Measurements from ENCODE around the gene BCKDK.

BCKDK gene

DNA sequence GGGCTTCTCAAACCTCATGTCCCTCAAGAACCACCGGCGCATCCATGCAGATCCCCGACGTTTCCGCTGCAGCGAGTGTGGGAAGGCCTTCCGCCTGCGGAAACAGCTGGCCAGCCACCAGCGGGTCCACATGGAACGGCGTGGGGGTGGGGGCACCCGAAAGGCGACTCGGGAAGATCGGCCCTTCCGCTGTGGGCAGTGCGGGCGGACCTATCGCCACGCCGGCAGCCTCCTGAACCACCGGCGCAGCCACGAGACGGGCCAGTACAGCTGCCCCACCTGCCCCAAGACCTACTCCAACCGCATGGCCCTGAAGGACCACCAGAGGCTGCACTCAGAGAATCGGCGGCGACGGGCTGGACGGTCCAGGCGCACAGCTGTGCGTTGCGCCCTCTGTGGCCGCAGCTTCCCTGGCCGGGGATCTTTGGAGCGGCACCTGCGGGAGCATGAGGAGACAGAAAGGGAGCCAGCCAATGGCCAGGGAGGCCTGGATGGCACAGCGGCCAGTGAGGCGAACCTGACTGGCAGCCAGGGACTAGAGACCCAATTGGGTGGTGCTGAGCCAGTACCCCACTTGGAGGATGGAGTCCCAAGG is 28.1 kb upstream of the BCKDK start:
- DNase-seq (ENCODE audit: low read depth in 2 of 2) = no peak

DNA sequence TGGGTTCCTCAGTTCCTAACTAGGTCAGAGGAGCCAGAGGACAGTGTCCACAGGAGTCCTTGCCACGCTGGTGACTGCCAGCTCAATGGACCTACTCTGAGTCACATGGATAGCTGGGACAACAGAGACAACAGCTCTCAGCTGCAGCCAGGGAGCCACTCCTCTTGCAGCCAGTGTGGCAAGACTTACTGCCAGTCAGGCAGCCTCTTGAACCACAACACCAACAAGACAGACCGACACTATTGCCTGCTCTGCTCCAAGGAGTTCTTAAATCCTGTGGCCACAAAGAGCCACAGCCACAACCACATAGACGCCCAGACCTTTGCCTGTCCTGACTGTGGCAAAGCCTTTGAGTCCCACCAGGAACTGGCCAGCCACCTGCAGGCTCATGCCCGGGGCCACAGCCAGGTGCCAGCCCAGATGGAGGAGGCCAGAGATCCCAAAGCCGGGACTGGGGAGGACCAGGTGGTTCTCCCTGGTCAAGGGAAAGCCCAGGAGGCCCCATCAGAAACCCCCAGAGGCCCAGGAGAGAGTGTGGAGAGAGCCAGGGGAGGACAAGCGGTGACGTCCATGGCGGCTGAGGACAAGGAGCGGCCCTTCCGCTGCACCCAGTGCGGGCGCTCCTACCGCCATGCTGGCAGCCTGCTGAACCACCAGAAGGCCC is 27.3 kb upstream of the BCKDK start:
- DNase-seq (ENCODE audit: low read depth in 2 of 2) = no peak

DNA sequence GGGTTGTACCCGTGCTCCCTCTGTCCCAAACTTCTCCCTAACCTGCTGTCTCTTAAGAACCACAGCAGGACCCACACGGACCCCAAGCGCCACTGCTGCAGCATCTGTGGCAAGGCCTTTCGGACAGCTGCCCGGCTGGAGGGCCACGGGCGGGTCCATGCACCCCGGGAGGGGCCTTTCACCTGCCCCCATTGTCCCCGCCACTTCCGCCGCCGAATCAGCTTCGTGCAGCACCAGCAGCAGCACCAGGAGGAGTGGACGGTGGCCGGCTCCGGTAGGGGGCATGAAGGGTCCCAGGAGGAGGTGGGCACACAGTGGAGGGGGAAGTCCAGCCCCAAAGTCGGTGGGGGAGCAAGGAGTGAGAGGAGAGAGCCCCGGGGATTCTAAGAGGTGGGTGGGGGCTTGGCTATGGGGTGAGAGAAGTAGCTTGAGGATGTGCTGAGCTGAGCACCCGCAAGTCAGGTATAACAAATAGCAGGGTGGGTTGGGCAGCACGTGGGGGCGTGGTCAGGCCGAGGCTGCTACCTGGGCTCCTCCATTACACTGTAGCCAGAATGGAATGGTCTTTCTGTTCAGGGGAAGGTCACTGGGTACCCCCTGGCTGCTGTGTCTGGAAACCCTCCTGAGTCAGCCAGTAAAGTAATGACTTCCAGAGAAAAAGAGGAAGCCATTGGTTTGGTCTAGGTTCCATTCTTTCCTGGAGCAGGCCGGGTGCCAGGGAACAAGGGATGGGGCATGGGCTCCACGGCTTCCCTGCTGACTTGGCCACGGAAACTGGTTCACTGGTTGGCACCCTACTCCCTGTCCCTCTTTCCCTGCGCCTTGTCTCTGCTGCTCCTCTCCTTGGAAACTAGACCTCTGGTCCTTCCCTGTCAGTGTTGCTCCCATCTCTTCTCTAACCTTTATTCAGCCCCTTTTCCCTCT is 26.5 kb upstream of the BCKDK start:
- no peak for DNase-seq (ENCODE audit: low read depth in 2 of 2)

GRCh38 chr16:31082368-31083045 is 25.7 kb upstream of the BCKDK start:
- DNase-seq (ENCODE audit: low read depth in 2 of 2) = no peak

- no peak for DNase-seq (ENCODE audit: low read depth in 2 of 2)
These were observed 25.1 kb upstream of the BCKDK start for GRCh38 chr16:31083081-31083480.

GRCh38 chr16:31083556-31083955 is 24.6 kb upstream of the BCKDK start:
- DNase-seq (ENCODE audit: low read depth in 2 of 2) = no peak

DNA sequence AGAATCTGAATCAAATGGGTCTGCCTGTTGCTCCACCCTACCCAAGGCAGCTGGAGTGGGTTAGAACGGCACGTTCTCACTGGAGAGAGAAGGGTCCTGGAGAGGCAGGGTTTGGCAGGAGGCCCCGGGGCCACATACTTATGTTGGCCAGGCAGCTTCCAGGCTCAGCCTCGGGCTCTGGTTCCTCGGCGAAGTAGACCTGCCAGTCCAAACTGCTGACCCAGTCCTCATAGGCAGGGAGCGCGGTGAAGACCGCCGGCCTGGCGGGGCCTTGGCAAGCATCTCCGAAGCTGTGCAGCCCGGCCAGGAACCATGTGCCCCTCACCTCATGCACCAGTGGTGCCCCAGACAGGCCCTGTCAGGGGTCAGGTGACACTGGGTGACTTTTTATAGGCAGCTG is 24.2 kb upstream of the BCKDK start:
- no peak for DNase-seq (ENCODE audit: low read depth in 2 of 2)

- DNase-seq (ENCODE audit: low read depth in 2 of 2) = no peak
These were observed 23.4 kb upstream of the BCKDK start for GRCh38 chr16:31084584-31085302.

DNA sequence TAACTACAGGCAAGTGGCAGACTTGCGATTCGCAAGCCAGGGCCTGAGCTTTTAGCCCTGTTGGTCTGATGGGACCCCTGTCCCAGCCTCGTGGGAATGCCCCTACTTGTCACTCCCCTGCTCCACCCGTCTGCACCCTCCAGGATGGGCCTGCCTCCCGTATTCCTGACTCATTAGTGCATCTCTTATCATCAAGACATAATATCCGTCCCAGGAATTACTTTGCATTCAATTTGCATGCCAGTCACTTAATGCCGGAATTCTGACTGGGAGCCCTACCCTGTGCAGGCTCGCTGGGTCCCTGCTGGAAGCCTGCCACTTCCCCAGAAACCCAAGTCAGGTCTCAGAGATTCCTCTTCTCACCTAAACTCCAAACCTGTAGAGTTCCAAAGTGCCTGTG is 22.8 kb upstream of the BCKDK start:
- DNase-seq (ENCODE audit: low read depth in 2 of 2) = no peak

GRCh38 chr16:31085873-31086628 is 22.1 kb upstream of the BCKDK start:
- no peak for DNase-seq (ENCODE audit: low read depth in 2 of 2)

GRCh38 chr16:31086629-31086906 is 21.6 kb upstream of the BCKDK start:
- DNase-seq (ENCODE audit: low read depth in 2 of 2) = no peak

DNA sequence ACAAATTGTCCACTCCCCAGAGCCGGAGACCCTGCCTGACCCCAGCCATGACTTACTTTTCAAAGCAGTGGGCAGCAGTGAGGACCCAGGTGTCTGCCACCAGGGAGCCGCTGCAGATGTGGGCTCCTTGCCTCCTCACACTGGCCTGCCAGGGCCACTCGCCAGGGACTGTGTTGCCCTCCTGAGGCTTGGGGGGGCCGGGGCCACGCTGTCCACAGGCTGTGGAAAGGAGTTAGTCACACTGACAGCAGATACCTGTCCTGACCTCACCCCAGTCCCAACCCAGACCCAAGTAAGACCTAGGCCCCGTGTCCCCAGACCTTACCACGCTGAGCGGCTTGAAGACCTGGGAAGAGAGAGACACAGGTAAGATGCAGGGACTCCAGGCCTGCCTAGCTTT is 20.7 kb upstream of the BCKDK start:
- no peak for DNase-seq (ENCODE audit: low read depth in 2 of 2)

GRCh38 chr16:31087971-31088370 is 20.2 kb upstream of the BCKDK start:
- no peak for DNase-seq (ENCODE audit: low read depth in 2 of 2)

- DNase-seq (ENCODE audit: low read depth in 2 of 2) = no peak
These were observed 19.6 kb upstream of the BCKDK start, which contains the start of gene PRSS53 for GRCh38 chr16:31088459-31089183. PRSS53 (minus strand) TSS chr16:31088943; CDS start chr16:31088809, 134 bp downstream.

- no peak for DNase-seq (ENCODE audit: low read depth in 2 of 2)
These were observed 19.0 kb upstream of the BCKDK start for GRCh38 chr16:31089199-31089598.

GRCh38 chr16:31090540-31090939 is 17.6 kb upstream of the BCKDK start:
- no peak for DNase-seq (ENCODE audit: low read depth in 2 of 2)

DNA sequence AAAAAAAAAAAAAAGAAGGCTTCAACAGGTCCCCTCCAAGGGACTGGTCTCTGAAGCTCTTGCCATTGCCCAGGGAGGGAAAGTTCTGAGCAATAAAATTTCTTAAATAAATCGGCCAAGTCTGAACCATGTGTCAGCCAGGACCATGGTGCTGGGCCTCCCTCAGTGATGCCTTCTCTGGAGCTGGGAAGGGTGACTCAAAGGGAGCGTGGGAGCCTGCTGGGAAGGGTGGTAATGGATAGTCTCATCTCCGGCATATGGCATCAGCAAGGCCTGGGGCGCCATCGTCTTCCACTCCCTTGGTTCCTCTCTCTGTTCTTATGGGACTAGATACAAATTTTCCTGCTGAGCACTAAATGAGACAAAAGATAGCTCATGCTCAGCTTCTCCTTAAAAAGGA is 15.9 kb upstream of the BCKDK start:
- DNase-seq (ENCODE audit: low read depth in 2 of 2) = no peak

- no peak for DNase-seq (ENCODE audit: low read depth in 2 of 2)
These were observed 15.0 kb upstream of the BCKDK start for GRCh38 chr16:31093132-31093703.

GRCh38 chr16:31094088-31094423 is 14.1 kb upstream of the BCKDK start:
- DNase-seq (ENCODE audit: low read depth in 2 of 2) = no peak
